Rectal smooth muscle tissue (tissue), 1 donor: Measurements from ENCODE around the gene EGFL8.

ENCODE experiments used
- H3K27ac ChIP-seq: one replicate; pipeline ENCODE4 v1.7.0; 2013; ENCODE audit warnings: low read depth, low read length, inconsistent platforms
- H3K27me3 ChIP-seq: one replicate; pipeline ENCODE4 v1.7.0; 2013; ENCODE audit warnings: low read length; ENCODE audit not compliant: control insufficient read depth, insufficient read depth
- H3K36me3 ChIP-seq: one replicate; pipeline ENCODE4 v1.7.0; 2013; ENCODE audit warnings: low read length; ENCODE audit not compliant: control insufficient read depth, insufficient read depth
- H3K4me1 ChIP-seq: one replicate; pipeline ENCODE4 v1.7.0; 2013; ENCODE audit warnings: low read length; ENCODE audit not compliant: control insufficient read depth, insufficient read depth
- H3K4me3 ChIP-seq: one replicate; pipeline ENCODE4 v1.7.0; 2013; ENCODE audit warnings: low read length
- H3K9ac ChIP-seq: one replicate; pipeline ENCODE4 v1.7.0; 2013; ENCODE audit warnings: low read length

Gene EGFL8

GRCh38 chr6:32216998-32217397, 52.6 kb downstream of the EGFL8 start:
- H3K4me1 ChIP-seq: no peaks in the 10 kb centered on the region
- H3K27ac ChIP-seq: no peak overlapping the region
- H3K9ac ChIP-seq: no peak overlapping the region
- H3K4me3 ChIP-seq: no peak overlapping the region
- no peaks in the 10 kb centered on the region for H3K27me3 ChIP-seq
- H3K36me3 ChIP-seq: no peaks in the 10 kb centered on the region
